ENCODE data around the gene C11orf68.

Gene C11orf68

GRCh38 chr11:65870307-65870658 lies 48.6 kb downstream of the C11orf68 start:
- no peak for DNase-seq

DNA sequence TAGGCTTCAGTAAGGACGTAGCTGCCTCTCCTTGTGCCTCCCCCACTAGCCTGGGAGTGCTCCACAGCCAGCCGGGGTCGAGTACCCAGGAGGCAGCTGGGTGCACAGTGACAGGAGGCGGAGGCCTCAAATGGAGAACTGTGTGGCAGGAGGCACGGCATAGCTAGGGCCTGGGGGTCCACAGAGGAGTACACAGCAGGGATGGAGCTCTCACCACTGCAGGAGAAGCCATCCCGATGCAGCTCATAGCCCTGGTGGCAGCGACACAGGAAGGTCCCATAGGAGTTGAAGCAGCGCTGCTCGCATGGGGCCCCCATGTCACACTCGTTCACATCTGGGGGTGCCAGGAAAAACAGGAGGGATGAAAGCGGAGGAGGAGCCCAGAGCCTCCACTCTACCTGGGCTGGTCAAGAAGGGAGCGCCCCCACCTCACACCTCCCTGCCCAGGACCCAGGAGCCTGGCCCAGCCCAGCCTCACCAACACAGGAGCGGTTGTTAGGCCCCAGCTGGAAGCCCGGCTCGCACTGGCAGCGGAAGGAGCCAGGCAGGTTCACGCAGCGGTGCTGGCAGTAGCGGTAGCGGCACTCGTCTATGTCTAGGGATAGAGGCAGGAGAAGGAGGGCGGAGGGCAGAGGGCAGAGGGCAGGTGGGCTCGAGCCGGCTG lies 49.1 kb downstream of the C11orf68 start:
- DNase-seq: no peak

GRCh38 chr11:65868907-65869306 lies 50.0 kb downstream of the C11orf68 start:
- no peak for DNase-seq

- DNase-seq: no peak
These were observed 50.7 kb downstream of the C11orf68 start for GRCh38 chr11:65868076-65868667.

DNA sequence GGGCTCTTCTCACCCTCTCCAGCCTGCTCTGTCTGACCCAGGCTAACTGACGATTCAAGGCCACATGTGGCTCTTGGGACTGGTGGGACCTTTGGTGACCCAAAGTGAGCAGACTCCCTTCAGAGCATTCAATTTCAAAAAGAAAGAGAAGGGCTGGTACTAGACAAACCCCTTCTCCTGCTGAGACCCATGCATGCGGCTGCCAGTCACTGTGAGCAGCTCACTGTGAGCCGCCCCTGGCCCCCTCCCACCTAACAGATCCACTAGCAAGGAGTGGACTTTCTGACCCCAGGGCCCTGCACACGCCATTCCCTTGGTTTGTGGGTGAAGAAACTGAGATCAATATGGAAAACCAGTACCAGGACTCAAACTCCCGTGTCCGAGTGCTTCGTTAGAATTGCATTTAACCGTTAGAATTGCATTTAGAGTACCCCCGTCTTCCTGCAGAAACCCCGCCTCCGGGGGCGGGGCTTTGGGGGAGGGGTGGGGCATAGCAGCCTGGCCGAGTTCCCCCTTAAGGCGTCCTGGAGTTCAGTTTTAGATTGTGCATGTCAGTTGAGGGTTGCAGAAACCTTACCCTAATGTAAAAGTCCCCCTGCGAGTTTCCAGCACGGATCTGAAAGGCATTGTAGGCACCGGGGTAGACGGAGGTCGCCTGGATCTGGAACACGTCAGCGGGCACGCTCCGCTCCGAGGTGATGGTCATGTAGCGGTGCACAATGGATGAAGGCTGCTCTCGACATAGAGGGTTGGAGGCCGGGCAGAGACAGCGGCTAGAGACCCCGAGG lies 51.4 kb downstream of the C11orf68 start:
- DNase-seq: no peak

All from EL (cell line).